Ecto neural progenitor cell (in vitro differentiated cells): Measurements from ENCODE around the gene LOXL1.

Experiments used
- DNase-seq: peaks from one replicate; pipeline ENCODE4 v3.0.0-alpha.2; 2018; ENCODE audit warnings: low spot score

The LOXL1 gene

GRCh38 chr15:73926219-73927002 is at the start of gene LOXL1:
LOXL1 (plus strand) TSS chr15:73926462; CDS start chr15:73926784, 322 bp downstream.
- peak; percentile 88 for DNase-seq

GRCh38 chr15:73879426-73879825 is 46.8 kb upstream of the LOXL1 start:
- DNase-seq: no peak

GRCh38 chr15:73881579-73882320 is 44.5 kb upstream of the LOXL1 start:
- no peak for DNase-seq

GRCh38 chr15:73882761-73883419 is 43.4 kb upstream of the LOXL1 start:
- no peak for DNase-seq

- no peak for DNase-seq
Observed at GRCh38 chr15:73884159-73884558, 42.1 kb upstream of the LOXL1 start.

- no peak for DNase-seq
Observed at GRCh38 chr15:73885954-73886700, 40.1 kb upstream of the LOXL1 start.

- no peak for DNase-seq
Observed at GRCh38 chr15:73886717-73887345, 39.4 kb upstream of the LOXL1 start.

- no peak for DNase-seq
Observed at GRCh38 chr15:73887481-73887880, 38.8 kb upstream of the LOXL1 start.

- DNase-seq: no peak
Observed at GRCh38 chr15:73888224-73889041, 37.8 kb upstream of the LOXL1 start.

GRCh38 chr15:73889053-73889761 is 37.1 kb upstream of the LOXL1 start:
- DNase-seq: no peak

- no peak for DNase-seq
Observed at GRCh38 chr15:73889762-73890124, 36.5 kb upstream of the LOXL1 start.

- DNase-seq: no peak
Observed at GRCh38 chr15:73891328-73892315, 34.6 kb upstream of the LOXL1 start.

GRCh38 chr15:73892446-73893226 is 33.6 kb upstream of the LOXL1 start:
- no peak for DNase-seq

GRCh38 chr15:73894133-73894814 is 32.0 kb upstream of the LOXL1 start:
- no peak for DNase-seq

- peak; percentile 70 for DNase-seq
Observed at GRCh38 chr15:73897441-73898261, 28.6 kb upstream of the LOXL1 start.
